ENCODE results near the gene RBKS. TPM values are rescaled to one million over a fixed set of nuclear protein-coding genes. Genes with fewer than 3 reads are reported as not detected.

The RBKS gene
- total and polyA plus RNA-seq, 2 of the 13 experiments (the other 11 are each of a cell fraction or from before 2014, with no cell fraction given), result 7.7 to 8.3 TPM

DNA sequence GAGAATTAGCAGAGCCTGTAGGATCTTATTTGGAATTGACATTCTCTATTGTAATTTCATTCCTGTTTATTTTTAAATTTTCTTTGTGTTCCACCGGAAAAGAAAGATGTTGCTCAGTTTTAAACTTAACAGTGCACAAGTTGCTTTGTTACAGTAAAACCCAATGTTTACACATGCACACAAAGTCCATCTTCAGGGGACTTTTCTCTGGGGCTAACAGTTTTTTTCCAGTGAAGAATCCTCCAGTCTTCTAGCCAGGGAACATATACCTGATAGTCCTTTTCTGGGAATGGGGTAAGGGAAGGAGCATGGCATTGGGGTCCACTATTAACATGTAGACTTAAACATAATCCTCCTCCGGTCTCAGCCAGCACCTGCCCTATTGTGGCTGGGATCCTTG, 143.9 kb downstream of the RBKS start (continued):
- TF ChIP-seq, protein P1, sequence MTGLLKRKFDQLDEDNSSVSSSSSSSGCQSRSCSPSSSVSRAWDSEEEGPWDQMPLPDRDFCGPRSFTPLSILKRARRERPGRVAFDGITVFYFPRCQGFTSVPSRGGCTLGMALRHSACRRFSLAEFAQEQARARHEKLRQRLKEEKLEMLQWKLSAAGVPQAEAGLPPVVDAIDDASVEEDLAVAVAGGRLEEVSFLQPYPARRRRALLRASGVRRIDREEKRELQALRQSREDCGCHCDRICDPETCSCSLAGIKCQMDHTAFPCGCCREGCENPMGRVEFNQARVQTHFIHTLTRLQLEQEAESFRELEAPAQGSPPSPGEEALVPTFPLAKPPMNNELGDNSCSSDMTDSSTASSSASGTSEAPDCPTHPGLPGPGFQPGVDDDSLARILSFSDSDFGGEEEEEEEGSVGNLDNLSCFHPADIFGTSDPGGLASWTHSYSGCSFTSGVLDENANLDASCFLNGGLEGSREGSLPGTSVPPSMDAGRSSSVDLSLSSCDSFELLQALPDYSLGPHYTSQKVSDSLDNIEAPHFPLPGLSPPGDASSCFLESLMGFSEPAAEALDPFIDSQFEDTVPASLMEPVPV (CRISPR knock-in tag; IDR thresholded peaks at IDR 0.05), result no peak
- TF ChIP-seq AHR (CRISPR knock-in tag; IDR thresholded peaks at IDR 0.05), result no peak
- TF ChIP-seq PPARG (CRISPR knock-in tag; conservative IDR thresholded peaks at IDR 0.05), result peak; percentile 81
- TF ChIP-seq ZSCAN29 (CRISPR knock-in tag; conservative IDR thresholded peaks at IDR 0.05), result no peak
- no peak for TF ChIP-seq ZNF83 (CRISPR knock-in tag; IDR thresholded peaks at IDR 0.05; ENCODE audit: borderline replicate concordance)
- no peak for TF ChIP-seq CBX2 (IDR thresholded peaks at IDR 0.05; ENCODE audit: low read depth, low read length)
- no peak for TF ChIP-seq CBX2 (CRISPR knock-in tag; IDR thresholded peaks at IDR 0.05; ENCODE audit: low read depth)
- peak; percentile 61; the same call in 1 of the 2 replicates for TF ChIP-seq MIER3 (CRISPR knock-in tag; IDR thresholded peaks at IDR 0.05; ENCODE audit: borderline replicate concordance)
- TF ChIP-seq RFX5 (IDR thresholded peaks at IDR 0.05; ENCODE audit: low read depth, low read length), result no peak
- TF ChIP-seq ZNF557 (CRISPR knock-in tag; IDR thresholded peaks at IDR 0.05), result no peak
- no peak for TF ChIP-seq ZNF567 (CRISPR knock-in tag; IDR thresholded peaks at IDR 0.05; ENCODE audit: borderline replicate concordance)
- TF ChIP-seq, protein P2, sequence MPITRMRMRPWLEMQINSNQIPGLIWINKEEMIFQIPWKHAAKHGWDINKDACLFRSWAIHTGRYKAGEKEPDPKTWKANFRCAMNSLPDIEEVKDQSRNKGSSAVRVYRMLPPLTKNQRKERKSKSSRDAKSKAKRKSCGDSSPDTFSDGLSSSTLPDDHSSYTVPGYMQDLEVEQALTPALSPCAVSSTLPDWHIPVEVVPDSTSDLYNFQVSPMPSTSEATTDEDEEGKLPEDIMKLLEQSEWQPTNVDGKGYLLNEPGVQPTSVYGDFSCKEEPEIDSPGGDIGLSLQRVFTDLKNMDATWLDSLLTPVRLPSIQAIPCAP (CRISPR knock-in tag; IDR thresholded peaks at IDR 0.05; ENCODE audit: low read depth), result no peak
- TF ChIP-seq KLF12 (CRISPR knock-in tag; IDR thresholded peaks at IDR 0.05; ENCODE audit: borderline replicate concordance), result no peak
- no peak for TF ChIP-seq SIX4 (CRISPR knock-in tag; IDR thresholded peaks at IDR 0.05)
- TF ChIP-seq, protein P3, sequence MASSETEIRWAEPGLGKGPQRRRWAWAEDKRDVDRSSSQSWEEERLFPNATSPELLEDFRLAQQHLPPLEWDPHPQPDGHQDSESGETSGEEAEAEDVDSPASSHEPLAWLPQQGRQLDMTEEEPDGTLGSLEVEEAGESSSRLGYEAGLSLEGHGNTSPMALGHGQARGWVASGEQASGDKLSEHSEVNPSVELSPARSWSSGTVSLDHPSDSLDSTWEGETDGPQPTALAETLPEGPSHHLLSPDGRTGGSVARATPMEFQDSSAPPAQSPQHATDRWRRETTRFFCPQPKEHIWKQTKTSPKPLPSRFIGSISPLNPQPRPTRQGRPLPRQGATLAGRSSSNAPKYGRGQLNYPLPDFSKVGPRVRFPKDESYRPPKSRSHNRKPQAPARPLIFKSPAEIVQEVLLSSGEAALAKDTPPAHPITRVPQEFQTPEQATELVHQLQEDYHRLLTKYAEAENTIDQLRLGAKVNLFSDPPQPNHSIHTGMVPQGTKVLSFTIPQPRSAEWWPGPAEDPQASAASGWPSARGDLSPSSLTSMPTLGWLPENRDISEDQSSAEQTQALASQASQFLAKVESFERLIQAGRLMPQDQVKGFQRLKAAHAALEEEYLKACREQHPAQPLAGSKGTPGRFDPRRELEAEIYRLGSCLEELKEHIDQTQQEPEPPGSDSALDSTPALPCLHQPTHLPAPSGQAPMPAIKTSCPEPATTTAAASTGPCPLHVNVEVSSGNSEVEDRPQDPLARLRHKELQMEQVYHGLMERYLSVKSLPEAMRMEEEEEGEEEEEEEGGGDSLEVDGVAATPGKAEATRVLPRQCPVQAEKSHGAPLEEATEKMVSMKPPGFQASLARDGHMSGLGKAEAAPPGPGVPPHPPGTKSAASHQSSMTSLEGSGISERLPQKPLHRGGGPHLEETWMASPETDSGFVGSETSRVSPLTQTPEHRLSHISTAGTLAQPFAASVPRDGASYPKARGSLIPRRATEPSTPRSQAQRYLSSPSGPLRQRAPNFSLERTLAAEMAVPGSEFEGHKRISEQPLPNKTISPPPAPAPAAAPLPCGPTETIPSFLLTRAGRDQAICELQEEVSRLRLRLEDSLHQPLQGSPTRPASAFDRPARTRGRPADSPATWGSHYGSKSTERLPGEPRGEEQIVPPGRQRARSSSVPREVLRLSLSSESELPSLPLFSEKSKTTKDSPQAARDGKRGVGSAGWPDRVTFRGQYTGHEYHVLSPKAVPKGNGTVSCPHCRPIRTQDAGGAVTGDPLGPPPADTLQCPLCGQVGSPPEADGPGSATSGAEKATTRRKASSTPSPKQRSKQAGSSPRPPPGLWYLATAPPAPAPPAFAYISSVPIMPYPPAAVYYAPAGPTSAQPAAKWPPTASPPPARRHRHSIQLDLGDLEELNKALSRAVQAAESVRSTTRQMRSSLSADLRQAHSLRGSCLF (CRISPR knock-in tag; IDR thresholded peaks at IDR 0.05; ENCODE audit: borderline replicate concordance), result no peak
- no peak for TF ChIP-seq ZFP62 (CRISPR knock-in tag; IDR thresholded peaks at IDR 0.05)
- TF ChIP-seq MEIS2 (CRISPR knock-in tag; IDR thresholded peaks at IDR 0.05), result no peak
- TF ChIP-seq SKI (IDR thresholded peaks at IDR 0.05; ENCODE audit: partially characterized antibody), result no peak
- TF ChIP-seq NFRKB (IDR thresholded peaks at IDR 0.05), result no peak
- TF ChIP-seq, protein P4, sequence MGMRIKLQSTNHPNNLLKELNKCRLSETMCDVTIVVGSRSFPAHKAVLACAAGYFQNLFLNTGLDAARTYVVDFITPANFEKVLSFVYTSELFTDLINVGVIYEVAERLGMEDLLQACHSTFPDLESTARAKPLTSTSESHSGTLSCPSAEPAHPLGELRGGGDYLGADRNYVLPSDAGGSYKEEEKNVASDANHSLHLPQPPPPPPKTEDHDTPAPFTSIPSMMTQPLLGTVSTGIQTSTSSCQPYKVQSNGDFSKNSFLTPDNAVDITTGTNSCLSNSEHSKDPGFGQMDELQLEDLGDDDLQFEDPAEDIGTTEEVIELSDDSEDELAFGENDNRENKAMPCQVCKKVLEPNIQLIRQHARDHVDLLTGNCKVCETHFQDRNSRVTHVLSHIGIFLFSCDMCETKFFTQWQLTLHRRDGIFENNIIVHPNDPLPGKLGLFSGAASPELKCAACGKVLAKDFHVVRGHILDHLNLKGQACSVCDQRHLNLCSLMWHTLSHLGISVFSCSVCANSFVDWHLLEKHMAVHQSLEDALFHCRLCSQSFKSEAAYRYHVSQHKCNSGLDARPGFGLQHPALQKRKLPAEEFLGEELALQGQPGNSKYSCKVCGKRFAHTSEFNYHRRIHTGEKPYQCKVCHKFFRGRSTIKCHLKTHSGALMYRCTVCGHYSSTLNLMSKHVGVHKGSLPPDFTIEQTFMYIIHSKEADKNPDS (CRISPR knock-in tag; IDR thresholded peaks at IDR 0.05), result no peak
- TF ChIP-seq KDM5B (CRISPR knock-in tag; IDR thresholded peaks at IDR 0.05; ENCODE audit: borderline replicate concordance), result no peak
- no peak for TF ChIP-seq MED8 (CRISPR knock-in tag; IDR thresholded peaks at IDR 0.05; ENCODE audit: insufficient replicate concordance)
- TF ChIP-seq CC2D1A (CRISPR knock-in tag; IDR thresholded peaks at IDR 0.05), result no peak
- TF ChIP-seq JUN (CRISPR knock-in tag; IDR thresholded peaks at IDR 0.05), result no peak

All from HepG2 (cell line).